Fibroblast of peridontal ligament (primary cell): ENCODE data around the gene C12orf57.

ENCODE experiments used
- DNase-seq: peaks from one replicate; pipeline ENCODE4 v3.0.0-alpha.2; 2010; ENCODE audit errors: extremely low read depth

Gene C12orf57

DNA sequence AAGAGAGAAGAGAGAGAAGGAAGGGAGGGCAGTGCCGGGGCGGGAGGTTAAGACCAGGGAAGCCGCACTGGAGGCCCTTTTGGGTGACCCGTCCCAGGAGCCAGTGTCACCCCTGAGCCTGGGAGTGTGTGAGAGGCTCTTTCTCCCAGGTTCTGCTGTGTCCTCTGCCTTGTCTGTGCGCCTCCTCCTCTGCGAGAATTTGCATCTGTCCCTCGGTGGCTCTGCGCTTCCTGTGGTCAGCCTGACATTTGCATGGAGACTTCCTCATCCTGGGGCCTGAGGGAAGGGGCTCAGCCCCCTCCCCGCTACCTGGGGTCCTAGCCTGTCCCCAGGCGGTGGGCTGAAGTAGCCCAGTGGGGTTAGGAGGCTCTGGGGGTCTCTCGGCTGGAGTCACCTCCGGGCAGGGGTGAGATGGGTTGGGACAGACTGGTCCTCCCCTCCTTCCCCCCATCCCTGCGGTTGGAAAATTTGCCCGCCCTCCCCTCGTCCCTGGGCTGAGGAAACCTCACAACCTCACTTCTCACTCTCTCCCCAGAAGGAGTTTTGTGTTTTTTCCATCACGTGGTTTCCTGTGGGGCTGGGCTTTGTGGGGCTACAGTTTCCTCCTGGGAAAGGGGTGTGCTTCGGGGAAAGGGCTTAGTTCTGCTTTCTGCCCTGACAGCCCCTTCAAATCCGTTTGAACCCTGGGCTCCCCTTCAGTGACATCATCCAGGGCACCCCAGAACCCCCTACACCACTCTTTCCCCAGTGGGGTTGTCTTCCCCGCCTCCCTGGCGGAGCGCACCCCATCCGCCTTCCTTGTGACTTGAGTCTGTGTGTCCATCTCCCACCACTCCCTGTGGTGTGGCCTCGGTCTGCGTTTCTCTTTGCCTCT lies 9.9 kb downstream of the C12orf57 start:
- DNase-seq: peak; percentile 63

- no peak for DNase-seq
Measured at GRCh38 chr12:6954316-6955107, 10.7 kb downstream of the C12orf57 start.

DNA sequence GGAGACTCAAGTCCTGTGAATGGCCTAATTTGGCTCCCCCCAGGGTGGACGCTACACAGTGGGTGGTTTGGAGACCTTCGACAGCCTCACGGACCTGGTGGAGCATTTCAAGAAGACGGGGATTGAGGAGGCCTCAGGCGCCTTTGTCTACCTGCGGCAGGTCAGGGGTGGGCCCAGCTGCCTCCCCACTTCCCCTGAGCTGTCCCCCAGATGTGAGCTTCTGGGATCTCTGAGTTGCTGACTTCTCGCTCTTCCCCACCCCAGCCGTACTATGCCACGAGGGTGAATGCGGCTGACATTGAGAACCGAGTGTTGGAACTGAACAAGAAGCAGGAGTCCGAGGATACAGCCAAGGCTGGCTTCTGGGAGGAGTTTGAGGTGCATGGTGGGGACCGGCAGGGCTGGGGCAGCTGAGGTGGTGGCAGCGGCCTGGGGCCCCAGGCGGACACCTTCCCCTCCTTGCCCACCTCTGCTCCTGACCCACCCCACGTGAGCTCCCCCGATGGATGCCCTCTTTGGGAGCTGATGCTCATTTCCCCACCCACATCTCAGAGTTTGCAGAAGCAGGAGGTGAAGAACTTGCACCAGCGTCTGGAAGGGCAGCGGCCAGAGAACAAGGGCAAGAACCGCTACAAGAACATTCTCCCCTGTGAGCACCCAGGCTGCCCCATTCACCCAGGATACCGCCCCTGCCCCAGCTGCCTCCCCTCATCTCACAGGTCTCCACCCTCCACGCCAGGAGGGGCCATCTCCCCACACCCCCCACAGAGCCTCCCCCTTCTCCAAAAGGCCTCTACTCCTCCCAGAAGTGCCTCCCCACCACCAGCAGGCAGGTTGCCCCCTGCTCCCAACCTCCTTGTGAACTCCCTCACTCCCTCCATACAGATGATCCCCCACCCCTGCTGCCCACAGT lies 11.5 kb downstream of the C12orf57 start:
- no peak for DNase-seq

DNA sequence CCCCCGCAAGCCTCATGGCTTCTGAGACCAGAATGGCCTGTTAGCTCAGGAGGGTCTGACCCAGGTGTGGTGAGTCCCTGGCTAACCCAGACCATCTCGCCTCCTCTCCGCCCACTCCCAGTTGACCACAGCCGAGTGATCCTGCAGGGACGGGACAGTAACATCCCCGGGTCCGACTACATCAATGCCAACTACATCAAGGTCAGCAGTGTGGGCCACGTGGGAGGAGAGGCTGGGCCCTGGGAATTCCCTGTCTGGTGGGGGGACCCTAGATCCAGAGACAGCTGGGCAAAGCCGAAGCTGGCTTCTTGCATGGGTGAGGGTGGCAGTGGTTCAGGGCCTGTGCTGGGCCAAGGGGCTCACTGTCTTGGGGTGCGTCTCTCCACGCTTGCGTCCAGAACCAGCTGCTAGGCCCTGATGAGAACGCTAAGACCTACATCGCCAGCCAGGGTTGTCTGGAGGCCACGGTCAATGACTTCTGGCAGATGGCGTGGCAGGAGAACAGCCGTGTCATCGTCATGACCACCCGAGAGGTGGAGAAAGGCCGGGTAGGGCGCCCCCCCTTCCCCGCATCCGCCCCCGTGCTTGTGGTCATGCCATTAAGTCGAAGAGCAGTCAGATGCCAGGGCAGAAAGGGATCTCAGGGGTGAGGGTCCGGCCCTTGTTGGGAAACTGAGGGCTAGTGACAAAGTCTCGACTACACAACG lies 12.4 kb downstream of the C12orf57 start:
- no peak for DNase-seq

- DNase-seq: no peak
Measured at GRCh38 chr12:6957151-6957701, 13.4 kb downstream of the C12orf57 start.

DNA sequence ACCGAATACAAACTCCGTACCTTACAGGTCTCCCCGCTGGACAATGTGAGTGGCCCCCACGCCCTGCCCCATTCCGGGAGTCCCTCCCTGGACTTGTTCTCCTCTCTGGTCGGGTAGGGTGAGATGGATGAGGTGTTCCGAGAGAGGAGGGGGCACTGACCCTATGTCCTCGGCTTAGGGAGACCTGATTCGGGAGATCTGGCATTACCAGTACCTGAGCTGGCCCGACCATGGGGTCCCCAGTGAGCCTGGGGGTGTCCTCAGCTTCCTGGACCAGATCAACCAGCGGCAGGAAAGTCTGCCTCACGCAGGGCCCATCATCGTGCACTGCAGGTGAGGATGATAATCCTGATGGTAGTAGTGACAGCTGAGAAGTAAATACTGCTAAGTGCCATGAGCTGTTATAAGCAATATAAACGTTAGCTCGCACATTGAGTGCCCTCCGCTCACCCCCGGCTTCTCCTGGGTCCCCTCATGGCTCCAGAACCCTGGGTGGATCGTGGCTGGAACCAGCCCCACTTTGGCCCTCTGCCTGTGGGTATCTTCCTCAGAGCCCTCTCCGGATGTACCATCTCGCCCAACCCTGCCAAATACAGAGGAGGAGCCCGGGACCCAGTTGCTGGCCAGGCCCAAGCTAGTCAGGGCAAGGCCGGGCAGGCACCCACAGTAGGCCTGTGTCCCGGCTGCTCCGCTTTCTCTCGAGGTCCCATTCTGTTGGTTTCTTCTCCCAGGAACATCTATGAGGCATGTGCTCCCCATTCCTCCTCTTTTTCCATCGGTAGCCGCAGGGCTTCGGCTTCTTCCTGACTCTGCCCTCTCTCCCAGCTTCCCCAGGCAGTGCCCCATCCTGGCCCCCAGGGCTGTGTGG lies 14.2 kb downstream of the C12orf57 start:
- DNase-seq: no peak

DNA sequence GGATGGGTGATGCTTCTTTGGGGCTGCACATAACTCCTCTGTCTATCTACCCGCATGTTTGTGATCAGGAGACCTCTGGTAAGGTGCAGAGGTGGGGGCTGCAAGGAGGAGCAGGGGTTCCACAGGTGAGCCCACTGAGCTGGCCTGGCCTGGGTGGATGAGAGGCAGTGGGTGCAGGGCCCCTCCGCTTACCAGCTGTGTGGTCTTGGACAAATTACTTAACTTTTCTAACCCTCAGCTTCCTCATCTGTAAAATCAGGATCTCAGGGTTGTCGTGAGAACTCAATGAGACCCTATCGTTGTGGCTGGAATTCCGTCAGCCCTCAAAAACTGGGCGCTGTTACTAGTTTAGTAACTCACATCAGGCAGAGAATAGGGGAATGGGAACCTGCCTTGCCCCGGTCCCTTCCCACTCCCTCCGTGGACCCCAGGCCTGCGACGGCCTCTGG lies 14.8 kb downstream of the C12orf57 start:
- no peak for DNase-seq

- no peak for DNase-seq
Measured at GRCh38 chr12:6959058-6959804, 15.4 kb downstream of the C12orf57 start.

GRCh38 chr12:6959805-6960592 lies 16.2 kb downstream of the C12orf57 start:
- no peak for DNase-seq

DNA sequence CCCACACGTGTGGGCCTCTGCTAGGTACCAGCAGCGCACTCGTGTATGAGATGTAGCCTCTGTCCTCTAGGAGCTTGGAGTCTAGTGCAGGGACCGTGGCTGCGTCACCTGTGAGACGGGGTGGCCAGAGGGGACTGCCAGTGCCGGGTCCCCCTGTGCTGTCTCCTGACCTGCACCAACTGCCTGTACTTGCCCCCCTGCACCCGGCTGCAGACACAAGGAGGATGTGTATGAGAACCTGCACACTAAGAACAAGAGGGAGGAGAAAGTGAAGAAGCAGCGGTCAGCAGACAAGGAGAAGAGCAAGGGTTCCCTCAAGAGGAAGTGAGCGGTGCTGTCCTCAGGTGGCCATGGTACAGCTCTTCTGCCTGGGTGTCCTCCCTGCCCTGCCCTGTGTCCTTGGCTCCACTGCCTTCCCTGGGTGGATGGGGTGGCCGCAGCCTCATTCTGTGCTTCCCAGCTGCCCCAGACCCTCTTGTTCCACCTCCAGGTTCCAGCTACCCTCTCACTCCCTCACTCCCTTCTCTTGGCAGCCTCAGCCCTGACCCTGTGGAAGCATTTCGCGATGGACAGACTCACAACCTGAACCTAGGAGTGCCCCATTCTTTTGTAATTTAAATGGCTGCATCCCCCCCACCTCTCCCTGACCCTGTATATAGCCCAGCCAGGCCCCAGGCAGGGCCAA lies 16.9 kb downstream of the C12orf57 start:
- peak; percentile 39 for DNase-seq

DNA sequence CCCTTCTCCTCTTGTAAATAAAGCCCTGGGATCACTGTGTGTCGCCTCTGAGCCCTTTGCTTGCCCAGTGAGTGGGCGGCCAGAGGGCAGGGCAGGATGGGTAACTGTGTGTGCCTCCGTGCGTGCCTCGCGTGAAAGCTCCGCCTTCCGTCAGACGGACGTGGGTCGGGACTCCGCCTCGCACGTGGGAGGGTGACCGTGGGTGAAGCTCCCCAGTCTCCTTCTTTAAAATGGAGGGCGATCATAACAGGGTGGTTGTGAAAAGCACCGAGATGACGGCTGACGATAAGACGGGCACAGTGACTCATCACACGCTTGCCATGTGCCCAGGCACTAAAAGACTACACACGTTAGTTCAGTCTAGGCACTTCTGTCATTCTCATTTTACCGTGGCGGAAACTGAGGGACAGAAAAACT lies 17.5 kb downstream of the C12orf57 start:
- peak; percentile 37 for DNase-seq

GRCh38 chr12:6961695-6962284 lies 18.0 kb downstream of the C12orf57 start:
- peak; percentile 73 for DNase-seq

DNA sequence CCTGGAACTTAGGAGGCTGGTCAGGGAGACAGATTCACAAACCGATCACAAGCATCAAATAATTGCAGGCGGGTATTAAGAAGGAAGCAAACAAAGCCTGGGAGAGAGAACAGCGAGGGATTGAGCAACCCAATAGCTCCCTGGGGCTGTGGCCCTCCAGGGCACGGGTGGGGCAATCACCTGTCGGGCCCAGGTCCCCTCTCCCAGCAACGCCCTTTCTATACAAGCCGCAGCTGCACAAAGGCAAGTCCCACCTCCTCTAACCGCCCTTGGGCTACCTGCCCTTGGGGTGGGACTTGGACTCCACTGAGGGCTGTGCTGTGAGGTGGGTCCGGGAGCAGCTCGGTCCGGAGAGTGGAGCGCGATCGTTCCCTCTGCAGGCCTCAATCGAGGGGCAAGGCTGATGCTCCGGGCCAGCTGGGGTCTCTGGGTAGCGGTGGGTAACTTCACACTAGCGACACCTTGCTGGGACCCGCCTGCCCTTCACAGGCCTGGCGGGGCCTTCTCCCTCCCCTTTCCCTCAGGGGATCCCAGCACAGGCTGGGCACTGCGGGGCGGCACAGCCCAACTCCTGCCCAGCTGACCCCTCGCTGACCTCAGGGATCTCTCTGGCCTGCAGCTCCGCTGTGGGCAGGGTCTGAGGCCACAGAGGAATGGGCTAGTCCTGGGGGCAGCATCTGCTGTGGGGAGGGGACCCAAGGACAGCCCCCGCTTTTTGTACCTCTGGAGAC lies 18.6 kb downstream of the C12orf57 start:
- DNase-seq: no peak

GRCh38 chr12:6963016-6963731 lies 19.4 kb downstream of the C12orf57 start:
- no peak for DNase-seq

DNA sequence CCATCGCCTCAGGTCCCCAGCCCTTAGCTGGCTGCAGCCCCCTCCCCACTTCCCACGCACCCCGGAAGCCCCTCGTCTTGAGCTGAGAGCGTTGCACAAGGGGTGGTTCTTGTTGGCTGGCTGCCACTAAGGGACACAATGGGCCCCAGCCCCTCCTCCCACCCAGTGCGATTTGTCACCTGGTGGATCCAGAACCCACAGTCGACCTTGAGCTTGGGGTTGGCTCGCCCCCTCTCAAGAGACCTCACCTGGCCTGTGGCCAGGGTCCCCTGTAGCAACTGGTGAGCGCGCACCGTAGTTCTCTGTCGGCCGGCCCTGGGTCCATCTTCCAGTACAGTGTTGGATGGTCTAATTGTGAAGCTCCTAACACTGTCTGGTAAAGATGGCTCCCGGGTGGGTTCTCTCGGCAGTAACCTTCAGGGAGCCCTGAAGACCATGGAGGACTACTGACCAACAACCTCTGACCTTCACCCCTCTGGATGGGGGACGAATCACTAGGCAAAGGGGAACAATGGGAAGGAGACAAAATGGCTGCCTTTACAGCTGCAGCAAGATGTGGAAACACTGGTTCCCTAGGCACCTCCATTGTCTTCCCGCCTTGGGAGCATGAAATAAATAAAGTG lies 20.1 kb downstream of the C12orf57 start:
- no peak for DNase-seq
